GM23338 (cell line): ENCODE measurements around the gene PCNT. TPM values are rescaled to one million over a fixed set of nuclear protein-coding genes. Genes with fewer than 3 reads are reported as not detected.

ENCODE experiments used
- ATAC-seq: fragments of 200-7000 bp; cut with Tn5 transposase; 3 replicates; pipeline ENCODE4 v1.9.1; 2020
- DNase-seq: peaks from one replicate; pipeline ENCODE4 v3.0.0-alpha.2; 2015; ENCODE audit warnings: low spot score
- H2AFZ ChIP-seq: fragments of 200-600 bp; sonication (generic); 2 replicates; pipeline ENCODE4 v1.8.0; 2016; ENCODE audit warnings: antibody characterized with exemption, mild to moderate bottlenecking, moderate library complexity
- H3F3A ChIP-seq: fragments of 200-600 bp; sonication (generic); replicated peaks from 2 replicates; pipeline ENCODE4 v1.8.0; 2017; ENCODE audit warnings: antibody characterized with exemption, mixed run types, low read depth
- H3K27ac ChIP-seq: fragments of 200-600 bp; sonication (generic); 2 replicates; pipeline ENCODE4 v1.6.1; 2016; ENCODE audit warnings: low read depth
- H3K27me3 ChIP-seq: fragments of 200-600 bp; sonication (generic); 2 replicates; pipeline ENCODE4 v1.8.0; 2016; ENCODE audit warnings: mild to moderate bottlenecking, mixed run types, moderate library complexity; ENCODE audit not compliant: insufficient read depth
- H3K36me3 ChIP-seq: fragments of 200-600 bp; sonication (generic); 2 replicates; pipeline ENCODE4 v1.8.0; 2016; ENCODE audit warnings: mild to moderate bottlenecking; ENCODE audit not compliant: insufficient read depth
- H3K4me1 ChIP-seq: fragments of 200-600 bp; sonication (generic); 2 replicates; pipeline ENCODE4 v1.8.0; 2016; ENCODE audit warnings: mild to moderate bottlenecking, moderate library complexity; ENCODE audit not compliant: insufficient read depth
- H3K4me2 ChIP-seq: fragments of 200-600 bp; sonication (generic); 2 replicates; pipeline ENCODE4 v1.7.1; 2017; ENCODE audit warnings: mixed run types
- H3K4me3 ChIP-seq: fragments of 200-600 bp; sonication (generic); 2 replicates; pipeline ENCODE4 v1.6.1; 2016; ENCODE audit warnings: mixed run types
- H3K79me2 ChIP-seq: fragments of 200-600 bp; sonication (generic); replicated peaks from 2 replicates; pipeline ENCODE4 v1.8.0; 2017; ENCODE audit warnings: mild to moderate bottlenecking; ENCODE audit not compliant: insufficient read depth
- H3K9me2 ChIP-seq: fragments of 200-600 bp; sonication (generic); 2 replicates; pipeline ENCODE4 v1.8.0; 2017; ENCODE audit not compliant: insufficient read depth
- H4K20me1 ChIP-seq: fragments of 200-600 bp; sonication (generic); replicated peaks from 2 replicates; pipeline ENCODE4 v1.8.0; 2017; ENCODE audit warnings: mild to moderate bottlenecking; ENCODE audit not compliant: insufficient read depth
- H3K27ac Mint-ChIP-seq: 2 replicates; pipeline ENCODE4 v1.8.0; 2020; ENCODE audit warnings: inconsistent platforms, mild to moderate bottlenecking, moderate library complexity, mixed read lengths
- H3K27me3 Mint-ChIP-seq: 3 replicates; pipeline ENCODE4 v1.8.0; 2022; ENCODE audit warnings: low read depth, mild to moderate bottlenecking, moderate library complexity, mixed read lengths, inconsistent platforms; ENCODE audit not compliant: insufficient read depth, poor library complexity
- H3K36me3 Mint-ChIP-seq: 3 replicates; pipeline ENCODE4 v1.8.0; 2021; ENCODE audit warnings: low read depth, mild to moderate bottlenecking, inconsistent platforms, moderate library complexity, mixed read lengths
- H3K4me1 Mint-ChIP-seq: 3 replicates; pipeline ENCODE4 v1.8.0; 2020; ENCODE audit warnings: mild to moderate bottlenecking, inconsistent platforms, mixed read lengths
- H3K4me3 Mint-ChIP-seq: 3 replicates; pipeline ENCODE4 v1.8.0; 2021; ENCODE audit warnings: moderate library complexity, mild to moderate bottlenecking, inconsistent platforms, mixed read lengths
- H3K9me3 Mint-ChIP-seq: 3 replicates; pipeline ENCODE4 v1.8.0; 2020; ENCODE audit warnings: moderate library complexity, mild to moderate bottlenecking, inconsistent platforms, mixed read lengths
- CREB1 ChIP-seq: fragments of 250-450 bp; sonication (Bioruptor Pico); IDR thresholded peaks from 2 replicates; pipeline ENCODE4 v1.5.0; 2020; ENCODE audit warnings: low read depth, mild to moderate bottlenecking, moderate library complexity
- CTCF ChIP-seq, 2 experiments: fragments of 200-600 bp in 1 of 2; sonication (generic) in 1 of 2; conservative IDR thresholded peaks; 2 replicates each; pipeline versions ENCODE4 v1.5.1 to v1.6.1; 2016 to 2017; ENCODE audit warnings: antibody characterized with exemption in 2 of 2, low read depth in 2 of 2, mild to moderate bottlenecking in 2 of 2, moderate library complexity in 1 of 2
- EZH2 ChIP-seq: fragments of 200-600 bp; sonication (generic); IDR thresholded peaks from one replicate; pipeline ENCODE4 v1.8.0; 2017; ENCODE audit warnings: antibody characterized with exemption, mild to moderate bottlenecking, low read depth; ENCODE audit not compliant: unreplicated experiment
- EZH2phosphoT487 ChIP-seq: fragments of 200-600 bp; sonication (generic); IDR thresholded peaks from one replicate; pipeline ENCODE4 v1.8.1; 2018; ENCODE audit warnings: antibody characterized with exemption; ENCODE audit not compliant: unreplicated experiment
- JUNB ChIP-seq: IDR thresholded peaks from one replicate; pipeline ENCODE4 v1.6.1; 2016; ENCODE audit warnings: antibody characterized with exemption; ENCODE audit not compliant: unreplicated experiment
- NANOG ChIP-seq: IDR thresholded peaks from 2 replicates; pipeline ENCODE4 v1.6.1; 2016; ENCODE audit warnings: antibody characterized with exemption, borderline replicate concordance
- POLR2AphosphoS5 ChIP-seq: IDR thresholded peaks from 2 replicates; pipeline ENCODE4 v1.6.1; 2016; ENCODE audit warnings: antibody characterized with exemption, low read depth
- REST ChIP-seq: IDR thresholded peaks from one replicate; pipeline ENCODE4 v1.6.1; 2018; ENCODE audit warnings: antibody characterized with exemption; ENCODE audit not compliant: unreplicated experiment
- STAT1 ChIP-seq: IDR thresholded peaks from one replicate; pipeline ENCODE4 v1.6.1; 2016; ENCODE audit warnings: antibody characterized with exemption; ENCODE audit not compliant: unreplicated experiment
- ZNF114 ChIP-seq: fragments of 250-450 bp; sonication (Bioruptor Pico); IDR thresholded peaks from 2 replicates; pipeline ENCODE4 v1.5.0; 2020; ENCODE audit warnings: mild to moderate bottlenecking, moderate library complexity
- ZNF331 ChIP-seq: fragments of 250-450 bp; sonication (Bioruptor Pico); IDR thresholded peaks from 2 replicates; pipeline ENCODE4 v1.5.0; 2020; ENCODE audit warnings: low read depth, mild to moderate bottlenecking, moderate library complexity
- ZNF462 ChIP-seq: fragments of 250-450 bp; sonication (Bioruptor Pico); IDR thresholded peaks from 2 replicates; pipeline ENCODE4 v1.5.0; 2020; ENCODE audit warnings: mild to moderate bottlenecking, moderate library complexity
- polyA plus RNA-seq: library from polyadenylated mRNA; unstranded; fragments of >200 nt; fragmentation: Nextera tagmentation; extraction: Ambion mirVana; gene quantifications from 2 replicates; pipeline ENCODE4 v1.2.1, GENCODE V29; 2016
- total RNA-seq: library from RNA; depleted of rRNA; stranded (reverse); fragments of >200 nt; shearing (Covaris generic); gene quantifications from 2 replicates; pipeline ENCODE4 v1.2.3, GENCODE V29; 2014
- TF ChIP-seq, protein P1 (sequence below): IDR thresholded peaks from 2 replicates; pipeline ENCODE4 v1.6.1; 2016; ENCODE audit warnings: antibody characterized with exemption

The PCNT gene
- total and polyA plus RNA-seq, 2 experiments from 2014 or later = 39.6 to 46.1 TPM

DNA sequence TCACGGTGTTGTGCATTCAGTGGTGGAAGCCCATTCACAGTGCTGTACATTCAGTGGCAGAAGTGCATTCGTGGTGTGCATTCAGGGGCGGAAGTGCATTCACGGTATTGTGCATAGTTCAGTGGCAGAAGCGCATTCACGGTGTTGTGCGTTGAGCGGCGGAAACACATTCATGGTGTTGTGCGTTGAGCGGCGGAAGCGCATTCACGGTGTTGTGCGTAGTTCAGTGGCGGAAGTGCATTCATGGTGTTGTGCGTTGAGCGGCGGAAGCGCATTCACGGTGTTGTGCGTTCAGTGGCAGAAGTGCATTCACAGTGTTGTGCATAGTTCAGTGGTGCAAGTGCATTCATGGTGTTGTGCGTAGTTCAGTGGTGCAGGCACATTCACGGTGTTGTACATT, 60.6 kb downstream of the PCNT start:
- ATAC-seq (no peak), DNase-seq (no peak)
- no peak overlapping the region for H3K4me3 Mint-ChIP-seq
- H3F3A ChIP-seq = peaks cover 21% of the 10 kb centered on the region
- H3K79me2 ChIP-seq = peaks cover 39% of the 10 kb centered on the region
- H3K27ac ChIP-seq = no peak overlapping the region
- no peak overlapping the region for H2AFZ ChIP-seq
- no peaks in the 10 kb centered on the region for H3K9me2 ChIP-seq
- no peak overlapping the region for H3K27ac Mint-ChIP-seq
- H3K27me3 Mint-ChIP-seq = peaks cover 25% of the 10 kb centered on the region
- no peaks in the 10 kb centered on the region for H3K27me3 ChIP-seq
- no peaks in the 10 kb centered on the region for H4K20me1 ChIP-seq
- H3K4me1 ChIP-seq = peaks cover 13% of the 10 kb centered on the region; the same call in 1 of the 2 replicates
- TF ChIP-seq CREB1 (CRISPR knock-in tag) = no peak
- TF ChIP-seq CTCF (conservative IDR thresholded peaks at IDR 0.05; ENCODE audit: low read depth in 2 of 2) = no peak
- no peak for TF ChIP-seq POLR2AphosphoS5
- no peak for TF ChIP-seq ZNF331 (CRISPR knock-in tag)
- TF ChIP-seq ZNF462 (CRISPR knock-in tag) = no peak
- no peak for TF ChIP-seq JUNB
- TF ChIP-seq EZH2 = no peak
- TF ChIP-seq ZNF114 (CRISPR knock-in tag) = no peak
- TF ChIP-seq, protein P1, sequence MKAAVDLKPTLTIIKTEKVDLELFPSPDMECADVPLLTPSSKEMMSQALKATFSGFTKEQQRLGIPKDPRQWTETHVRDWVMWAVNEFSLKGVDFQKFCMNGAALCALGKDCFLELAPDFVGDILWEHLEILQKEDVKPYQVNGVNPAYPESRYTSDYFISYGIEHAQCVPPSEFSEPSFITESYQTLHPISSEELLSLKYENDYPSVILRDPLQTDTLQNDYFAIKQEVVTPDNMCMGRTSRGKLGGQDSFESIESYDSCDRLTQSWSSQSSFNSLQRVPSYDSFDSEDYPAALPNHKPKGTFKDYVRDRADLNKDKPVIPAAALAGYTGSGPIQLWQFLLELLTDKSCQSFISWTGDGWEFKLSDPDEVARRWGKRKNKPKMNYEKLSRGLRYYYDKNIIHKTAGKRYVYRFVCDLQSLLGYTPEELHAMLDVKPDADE = no peak
- TF ChIP-seq REST = no peak
- no peak for TF ChIP-seq EZH2phosphoT487
- TF ChIP-seq STAT1 = no peak
- TF ChIP-seq NANOG = no peak
- peaks cover 19% of the 10 kb centered on the region for H3K4me1 Mint-ChIP-seq
- peaks cover 37% of the 10 kb centered on the region for H3K9me3 Mint-ChIP-seq
- H3K36me3 Mint-ChIP-seq = peaks cover 63% of the 10 kb centered on the region
- no peaks in the 10 kb centered on the region; the same call in 1 of the 2 replicates for H3K36me3 ChIP-seq
- no peak overlapping the region for H3K4me3 ChIP-seq
- no peak overlapping the region for H3K4me2 ChIP-seq
